ENCODE data around the gene YPEL2.

The YPEL2 gene

DNA sequence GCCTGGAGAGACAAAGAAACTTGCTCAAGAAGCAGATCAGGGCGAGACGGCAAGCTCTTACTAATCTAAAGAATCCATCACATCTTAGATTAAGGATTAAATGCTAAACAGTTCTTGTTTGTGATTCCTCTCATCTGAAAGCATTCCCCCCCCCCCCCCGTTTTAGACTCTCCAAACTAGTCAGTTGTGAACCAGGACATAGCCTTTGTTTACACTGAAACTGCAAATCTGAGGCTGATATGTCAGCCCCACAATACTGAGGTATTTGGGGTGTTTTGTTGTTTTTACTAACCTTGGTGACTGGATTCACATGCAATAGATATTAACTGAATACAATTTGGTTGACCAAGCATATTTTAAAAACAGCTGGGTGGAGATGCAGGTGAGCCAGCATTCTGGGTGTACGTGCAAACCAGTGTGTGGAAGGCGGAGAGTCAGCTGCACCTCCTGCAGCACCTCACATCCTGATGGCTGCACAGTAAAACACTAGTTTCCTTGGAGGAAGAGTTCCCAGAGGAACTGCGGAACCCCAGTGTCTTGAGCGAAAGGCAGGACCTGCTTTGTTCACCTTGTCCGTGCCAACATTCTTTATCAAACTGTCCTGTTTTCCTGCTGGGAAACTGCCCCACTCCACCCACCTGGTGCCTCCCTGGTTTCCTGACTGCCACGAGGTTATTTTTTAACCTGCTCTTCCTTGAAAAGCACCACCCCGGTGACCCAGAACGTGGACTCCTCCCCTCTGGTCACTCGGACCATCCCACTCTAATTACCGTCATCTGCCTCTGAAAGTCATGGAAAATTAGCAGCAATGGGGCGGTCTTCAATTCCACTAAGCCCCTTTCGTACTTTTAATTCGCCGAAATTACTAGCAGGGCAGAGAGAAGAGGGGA is 1.2 kb upstream of the YPEL2 start:
- no peak for DNase-seq (ENCODE audit: low read depth in 2 of 2)

DNA sequence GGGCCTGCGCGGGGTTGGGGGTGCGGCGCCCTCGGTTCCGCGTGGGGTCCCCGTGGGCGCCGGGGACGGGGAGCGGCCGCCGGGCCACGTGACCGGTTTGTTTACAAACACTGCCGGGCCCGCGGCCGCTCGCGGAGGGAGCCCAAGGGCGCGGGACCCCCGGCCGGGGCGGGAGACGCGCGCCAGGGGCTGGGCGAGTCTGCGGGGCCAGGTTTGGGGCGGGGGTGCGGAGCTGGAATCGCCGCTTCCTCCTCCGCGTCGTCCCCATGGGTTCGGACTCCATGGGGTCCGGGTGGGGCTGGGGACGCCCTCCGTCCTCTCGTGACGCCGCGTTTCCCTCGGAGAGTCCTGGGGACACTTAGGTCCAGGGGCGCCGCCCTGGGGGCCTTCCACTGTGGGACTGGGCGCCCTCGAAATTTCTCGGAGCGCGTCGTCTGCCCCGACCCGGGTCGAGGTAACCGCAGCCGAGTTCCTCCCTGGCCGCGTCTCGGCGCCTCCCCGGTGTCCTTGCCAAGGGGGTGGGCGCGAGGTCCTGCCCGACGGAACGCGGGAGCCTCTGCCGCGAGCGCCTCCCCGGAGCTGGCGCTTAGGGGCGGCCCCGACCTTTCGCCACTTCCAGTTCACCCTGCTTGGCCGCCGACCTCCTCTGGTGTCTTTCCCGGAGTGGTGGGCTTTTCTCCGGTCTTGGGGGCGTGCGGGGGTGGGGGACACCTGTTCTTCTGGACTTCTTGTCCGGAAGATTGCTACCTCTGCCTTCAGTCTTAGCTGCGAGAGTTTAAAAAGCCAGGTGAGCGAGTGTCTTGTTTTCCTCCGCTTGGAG is 684 bp downstream of the YPEL2 start:
- no peak for DNase-seq (ENCODE audit: low read depth in 2 of 2)

DNA sequence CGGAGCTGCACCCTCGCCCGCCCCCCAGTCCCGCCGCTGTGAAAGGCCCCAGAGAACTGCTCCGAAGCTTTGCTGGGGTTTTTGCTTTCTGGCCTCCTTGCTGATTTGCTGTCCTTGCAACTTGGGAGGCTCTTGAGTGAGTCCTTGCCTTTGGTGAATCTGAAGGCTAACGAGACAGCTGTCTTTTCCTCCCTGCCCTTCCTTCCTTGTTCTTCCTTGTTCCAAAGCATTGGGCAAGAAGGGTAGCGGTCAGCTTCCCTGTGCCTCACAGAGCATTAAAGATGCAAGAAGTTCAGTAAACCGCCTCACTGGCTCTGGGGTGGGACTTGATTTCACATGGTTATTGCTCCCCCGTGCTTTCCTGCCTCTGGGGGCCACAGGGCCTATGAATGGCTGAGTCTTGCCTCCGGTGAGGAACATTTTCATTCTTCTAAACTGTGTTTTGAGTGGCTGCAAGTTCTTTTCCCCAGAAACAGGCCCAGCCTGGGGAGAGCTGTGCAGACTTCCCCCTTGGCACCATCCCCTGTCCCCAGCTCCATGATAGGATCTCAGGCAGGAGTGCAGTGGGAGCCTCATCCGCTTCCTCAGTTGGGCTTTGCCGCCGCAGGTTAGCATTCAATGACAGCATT is 1.4 kb downstream of the YPEL2 start:
- DNase-seq (ENCODE audit: low read depth in 2 of 2): no peak

DNA sequence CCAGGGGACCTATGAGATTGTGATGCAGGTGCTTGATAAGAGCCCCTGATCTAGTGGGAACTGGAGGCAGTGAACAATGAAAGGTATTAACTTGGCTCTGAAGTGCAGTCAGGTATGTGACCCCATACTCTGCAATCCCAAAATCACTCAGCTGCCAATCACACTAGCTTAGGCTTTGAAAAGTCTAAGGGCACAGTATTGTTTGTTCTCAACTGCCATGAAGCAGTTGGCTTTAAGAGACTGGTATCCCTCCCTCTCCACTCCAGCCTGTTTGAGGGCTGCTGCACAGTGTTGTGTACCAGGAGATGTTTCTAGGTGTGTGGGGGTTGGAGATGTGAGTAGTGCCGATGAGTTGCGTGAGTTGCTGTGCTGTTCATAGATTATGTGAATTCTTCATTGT is 2.4 kb downstream of the YPEL2 start:
- DNase-seq (ENCODE audit: low read depth in 2 of 2): no peak

DNA sequence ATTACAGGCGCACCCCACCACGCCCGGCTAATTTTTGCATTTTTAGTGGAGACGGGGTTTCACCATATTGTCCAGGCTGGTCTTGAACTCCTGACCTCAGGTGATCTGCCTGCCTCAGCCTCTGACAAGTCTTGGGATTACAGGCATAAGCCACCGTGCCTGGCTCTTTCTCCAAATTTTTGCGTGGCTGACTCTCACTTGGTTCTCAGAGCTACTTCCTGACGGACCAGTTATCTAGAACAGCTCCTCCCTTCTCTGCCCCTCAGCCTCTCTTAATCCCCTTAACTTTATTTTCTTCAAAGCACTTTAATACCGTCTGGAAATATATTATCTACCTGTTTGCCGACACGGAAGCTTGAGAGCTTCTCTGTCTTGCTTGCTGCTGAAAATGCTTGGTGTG is 4.2 kb downstream of the YPEL2 start:
- DNase-seq (ENCODE audit: low read depth in 2 of 2): no peak

DNA sequence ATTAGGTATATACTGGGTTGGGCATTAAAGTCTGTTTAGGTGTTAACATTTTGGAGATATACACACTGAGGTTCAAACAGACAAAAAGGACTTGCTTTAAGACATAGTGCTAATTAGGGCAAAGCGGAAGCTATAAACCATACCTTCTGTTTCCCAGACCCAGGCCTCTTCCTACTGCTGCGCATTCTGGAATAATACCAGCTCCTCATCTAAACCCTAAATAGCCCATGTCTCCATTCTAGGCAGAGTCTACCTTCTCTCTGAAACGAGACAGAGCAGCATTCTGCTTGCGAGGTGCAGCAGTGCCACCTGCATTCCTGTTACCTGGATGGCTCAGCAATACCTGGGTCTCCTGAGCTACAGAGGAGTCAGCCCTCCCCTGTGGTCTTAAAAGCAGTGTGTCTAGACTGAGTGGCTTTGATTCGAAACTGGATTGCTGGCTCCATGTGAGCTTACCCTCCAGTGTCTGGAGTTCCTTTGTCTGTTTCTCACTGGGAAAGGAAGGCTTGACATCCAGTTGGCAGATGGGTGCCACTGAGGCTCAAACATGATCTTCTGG is 6.4 kb downstream of the YPEL2 start:
- DNase-seq (ENCODE audit: low read depth in 2 of 2): no peak

DNA sequence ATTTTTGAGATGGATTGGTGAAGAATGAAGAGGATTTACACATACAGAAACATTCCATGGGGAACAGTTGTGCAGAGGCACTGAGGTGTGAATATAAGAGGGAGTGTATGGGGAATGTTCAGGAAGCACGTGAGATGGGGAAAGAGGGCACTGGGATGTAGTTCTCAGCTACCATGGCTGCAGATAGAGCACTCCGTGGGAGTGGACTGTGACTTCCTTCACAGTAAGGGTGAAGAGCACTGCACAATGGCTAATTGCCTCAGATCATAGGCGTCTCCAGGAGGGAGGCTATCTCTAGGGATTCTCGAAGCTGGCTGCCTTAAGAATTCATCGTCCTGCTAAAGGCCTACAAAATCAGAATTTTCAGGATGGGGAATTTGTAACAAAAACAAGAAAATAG is 7.0 kb downstream of the YPEL2 start:
- no peak for DNase-seq (ENCODE audit: low read depth in 2 of 2)

DNA sequence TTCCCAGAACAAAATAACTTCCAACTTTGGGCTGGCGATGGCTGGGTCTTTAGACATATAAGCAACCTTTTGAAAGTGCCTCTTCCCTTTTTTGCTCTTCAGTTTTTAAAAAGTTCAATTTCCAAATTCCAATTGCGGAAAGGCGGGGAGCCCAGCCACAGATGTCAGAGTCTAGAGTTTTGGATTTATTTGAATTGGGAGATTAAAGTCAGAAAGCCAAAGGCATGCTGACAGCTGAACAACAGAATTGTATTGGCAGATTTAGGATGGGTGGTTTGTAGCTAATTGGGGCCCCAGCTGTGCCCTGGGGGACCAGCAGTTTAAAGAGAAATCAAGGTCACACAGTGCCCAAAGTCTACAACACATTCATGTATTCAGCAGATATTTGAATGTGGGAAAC is 10.5 kb downstream of the YPEL2 start:
- no peak for DNase-seq (ENCODE audit: low read depth in 2 of 2)

DNA sequence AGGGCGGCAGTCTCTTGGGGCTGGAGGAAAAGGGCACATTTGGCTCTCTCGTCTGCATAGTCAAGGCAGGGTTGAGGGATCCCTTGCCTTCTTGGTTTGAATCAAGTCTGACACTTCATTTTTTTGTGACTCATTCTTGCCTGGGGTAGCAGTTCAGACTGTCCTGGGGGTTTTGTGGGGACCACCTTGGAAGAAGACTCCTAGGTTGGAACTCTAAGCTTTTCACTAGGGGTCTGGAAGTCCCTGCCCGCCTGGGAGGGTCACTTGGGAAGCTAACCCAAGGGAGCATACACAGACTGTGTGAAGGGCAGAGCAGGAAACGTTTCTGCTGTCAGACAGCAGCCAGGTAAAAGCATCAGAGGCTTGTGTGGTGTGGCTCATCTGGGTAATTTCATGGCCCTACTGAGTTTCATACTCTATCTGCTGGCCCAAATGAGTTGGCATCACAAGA is 11.3 kb downstream of the YPEL2 start:
- no peak for DNase-seq (ENCODE audit: low read depth in 2 of 2)

DNA sequence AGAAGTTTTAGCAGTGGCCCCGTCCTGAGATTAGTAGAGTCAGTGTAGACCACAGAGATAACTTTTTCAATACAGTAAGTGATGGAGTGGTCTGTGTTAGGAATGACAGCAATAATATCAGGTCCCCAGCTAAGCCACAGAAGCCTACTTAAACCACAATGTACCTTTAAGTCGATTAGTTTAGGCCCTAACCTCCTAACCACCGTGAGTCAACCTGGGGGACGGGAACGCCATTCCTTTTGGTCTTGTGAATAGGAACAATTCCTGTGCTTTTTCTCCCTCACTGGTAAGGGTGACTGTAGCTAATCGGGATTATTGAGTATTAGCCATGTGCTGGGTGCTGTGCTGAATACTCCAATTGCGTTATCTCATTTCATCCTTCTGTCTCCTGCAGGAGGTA is 14.0 kb downstream of the YPEL2 start:
- DNase-seq (ENCODE audit: low read depth in 2 of 2): no peak

DNA sequence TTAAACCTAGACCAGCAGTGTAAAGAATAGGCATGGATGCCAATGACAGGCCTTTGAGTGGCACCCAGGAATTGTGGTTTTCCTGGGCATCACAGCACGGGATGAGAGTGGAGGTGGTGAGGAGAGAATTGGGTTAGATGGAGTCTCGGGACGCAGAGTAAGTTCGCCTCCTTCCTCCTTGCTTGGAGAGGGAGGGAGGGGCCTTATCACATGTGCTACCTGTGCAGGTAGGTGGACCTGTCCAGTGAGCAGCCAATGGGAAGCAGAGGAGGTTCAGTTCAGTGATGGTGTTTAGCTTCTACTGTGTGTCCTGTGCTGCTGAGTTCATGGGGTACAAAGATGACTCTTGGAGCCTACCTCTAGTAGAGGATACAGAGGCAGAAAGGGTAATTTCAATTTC is 14.9 kb downstream of the YPEL2 start:
- no peak for DNase-seq (ENCODE audit: low read depth in 2 of 2)

DNA sequence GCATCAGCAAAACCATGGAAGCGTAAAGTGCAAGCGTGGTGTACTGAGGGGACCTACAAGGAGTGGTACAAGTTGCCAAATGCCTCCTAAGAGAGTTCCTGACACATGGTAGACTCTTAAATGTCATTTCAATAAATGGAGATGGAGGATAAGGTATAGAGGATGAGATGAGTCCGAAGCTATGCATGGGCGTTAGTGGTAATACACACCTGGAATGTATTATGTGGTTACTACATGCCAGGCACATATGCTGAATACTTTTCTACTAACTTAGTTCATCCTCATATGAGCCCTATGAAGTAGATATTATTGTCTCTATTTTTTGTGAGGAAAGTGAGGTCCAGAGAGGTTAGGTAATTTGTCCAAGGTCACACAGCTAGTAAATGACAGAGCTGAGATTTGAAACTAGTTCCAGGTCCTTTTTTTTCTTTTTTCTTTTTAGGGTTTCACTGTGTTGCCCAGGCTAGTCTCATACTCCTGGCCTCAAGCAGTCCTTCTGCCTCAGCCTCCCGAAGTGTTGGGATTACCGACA is 15.5 kb downstream of the YPEL2 start:
- DNase-seq (ENCODE audit: low read depth in 2 of 2): no peak

DNA sequence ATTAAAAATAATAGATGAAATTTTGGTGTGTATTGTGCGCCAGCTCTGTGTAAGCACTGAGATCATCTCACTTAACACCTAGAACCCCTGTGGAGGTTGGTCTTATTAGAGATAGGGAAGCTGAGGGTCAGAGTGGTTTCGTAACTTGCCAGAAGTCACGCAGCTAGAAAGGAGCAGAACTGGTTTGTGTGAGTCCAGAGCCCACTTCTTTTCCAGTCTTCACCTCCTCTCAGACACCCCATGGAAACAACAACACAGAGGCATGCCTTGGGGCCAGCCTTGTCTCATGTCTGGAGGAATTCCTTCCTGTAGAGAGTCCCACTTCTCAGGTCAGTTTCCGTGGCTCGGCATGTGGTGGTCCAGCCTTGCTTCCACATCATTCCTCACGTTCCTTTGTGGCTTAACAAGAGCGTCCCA is 16.5 kb downstream of the YPEL2 start:
- DNase-seq (ENCODE audit: low read depth in 2 of 2): no peak

DNA sequence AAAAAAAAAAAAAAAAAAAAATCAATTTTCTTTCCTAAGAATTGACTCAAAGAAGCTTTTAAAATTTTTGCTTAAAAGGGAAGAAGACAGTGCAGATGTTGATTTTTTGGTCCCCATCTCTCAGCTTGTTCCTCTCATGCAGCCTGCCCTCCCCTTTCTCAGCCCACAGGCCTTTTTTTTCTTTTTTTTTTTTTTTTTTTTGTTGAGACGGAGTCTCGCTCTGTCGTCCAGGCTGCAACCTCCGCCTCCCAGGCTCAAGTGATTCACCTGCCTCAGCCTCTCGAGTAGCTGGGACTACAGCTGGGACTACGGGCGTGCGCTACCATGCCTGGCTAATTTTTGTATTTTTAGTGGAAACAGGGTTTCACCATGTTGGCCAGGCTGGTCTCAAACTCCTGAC is 17.7 kb downstream of the YPEL2 start:
- DNase-seq (ENCODE audit: low read depth in 2 of 2): no peak

DNA sequence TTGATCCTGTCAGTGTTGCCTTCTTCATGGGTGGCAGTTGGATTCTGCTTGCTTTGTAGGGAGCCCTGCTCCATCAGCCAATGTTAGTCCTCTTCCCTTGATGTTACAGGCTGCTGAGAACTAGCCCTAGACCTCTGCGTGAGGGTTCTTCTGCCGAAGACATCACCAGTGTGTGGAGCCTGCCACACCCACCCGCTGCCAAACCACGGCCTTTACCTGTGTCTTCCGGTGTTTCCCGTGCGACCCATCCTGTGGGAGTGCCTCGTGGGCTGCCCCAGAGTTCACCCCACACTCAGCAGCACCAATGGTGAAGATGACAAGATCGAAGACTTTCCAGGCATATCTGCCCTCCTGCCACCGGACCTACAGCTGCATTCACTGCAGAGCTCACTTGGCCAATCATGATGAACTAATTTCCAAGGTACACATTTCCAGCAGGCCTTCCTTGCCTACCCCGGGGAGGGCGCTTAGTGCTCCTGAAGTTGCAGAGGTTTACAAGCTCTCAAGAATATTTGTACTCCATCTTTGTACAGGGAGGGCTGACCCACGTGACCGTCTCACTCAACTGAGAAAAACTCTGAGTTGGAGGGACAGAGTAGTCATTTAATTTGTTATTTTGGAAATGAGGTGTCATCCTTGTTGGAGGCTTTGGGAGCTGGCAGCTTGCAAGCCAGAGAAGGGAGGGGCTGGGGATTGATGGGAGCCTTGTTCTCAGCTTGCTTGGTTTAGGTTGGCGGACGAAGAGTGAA is 21.8 kb downstream of the YPEL2 start:
- no peak for DNase-seq (ENCODE audit: low read depth in 2 of 2)

DNA sequence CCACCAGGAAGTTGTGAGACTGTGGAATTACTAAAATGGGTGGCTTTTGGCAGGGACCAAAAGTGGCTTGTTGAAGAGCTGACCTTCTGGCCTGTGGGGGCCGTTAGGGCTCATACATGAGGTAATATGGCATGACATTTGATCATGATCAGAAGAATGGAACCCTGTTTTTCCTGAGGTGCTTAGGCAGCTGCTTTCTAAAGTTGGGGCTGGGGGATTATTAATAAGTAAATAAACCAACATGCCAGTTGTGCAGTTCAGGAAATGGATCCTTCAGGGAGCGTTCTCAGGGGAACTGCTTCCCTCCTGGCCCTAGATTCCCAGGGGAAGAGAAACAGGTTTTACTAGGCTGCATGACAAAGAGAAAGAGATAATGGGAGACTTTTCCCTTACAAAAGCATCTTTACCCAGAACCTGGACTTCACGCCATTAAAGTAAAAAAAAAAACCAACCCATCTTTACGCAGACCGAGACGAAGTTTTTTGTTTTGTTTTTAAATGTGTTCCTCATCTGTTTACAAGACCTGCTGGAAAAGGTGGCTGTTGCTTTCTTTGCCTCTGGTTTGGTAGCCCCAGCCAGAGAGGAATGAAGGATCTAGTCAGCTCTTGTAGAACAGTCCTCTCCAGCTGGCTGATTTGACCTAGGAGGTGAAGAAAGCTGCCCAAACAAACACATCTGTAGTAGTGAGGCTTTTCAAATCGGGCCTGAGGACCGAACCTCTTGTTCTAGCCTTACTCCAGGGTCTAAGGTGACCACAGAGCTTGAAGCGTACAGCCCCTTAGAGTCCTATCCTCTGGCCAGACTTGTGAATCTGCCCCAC is 22.7 kb downstream of the YPEL2 start:
- no peak for DNase-seq (ENCODE audit: low read depth in 2 of 2)

DNA sequence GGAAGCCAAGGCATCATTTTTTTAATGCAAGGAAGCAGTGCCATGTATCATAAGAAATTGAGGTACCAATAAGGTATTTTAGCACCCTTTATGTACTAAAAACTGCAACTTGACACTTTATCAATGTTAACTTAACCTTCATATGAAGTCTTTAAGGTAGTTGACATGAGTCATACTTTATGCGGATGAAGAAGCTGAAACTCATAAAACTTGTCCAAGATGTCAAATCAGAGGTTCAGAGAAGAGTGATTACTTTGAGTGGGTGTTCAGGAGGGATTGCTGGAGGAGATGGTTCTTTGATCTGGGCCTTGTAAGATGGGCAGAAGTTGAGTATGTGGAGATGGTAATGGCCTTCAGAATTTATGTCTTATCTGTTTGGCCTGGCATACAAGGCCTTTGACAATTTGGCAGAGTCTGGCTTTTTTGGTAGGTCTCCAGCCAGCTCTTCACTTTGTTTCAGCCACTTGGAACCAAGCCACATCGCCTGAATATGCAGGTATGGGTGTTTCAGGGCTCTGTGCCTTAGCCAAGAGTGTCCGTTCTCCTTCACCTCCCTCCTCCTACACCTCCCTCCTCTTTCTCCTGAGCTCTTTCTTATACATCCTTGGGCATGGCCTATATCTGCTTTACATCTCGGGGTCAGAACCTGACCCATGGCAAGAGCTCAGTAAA is 23.7 kb downstream of the YPEL2 start:
- DNase-seq (ENCODE audit: low read depth in 2 of 2): no peak

DNA sequence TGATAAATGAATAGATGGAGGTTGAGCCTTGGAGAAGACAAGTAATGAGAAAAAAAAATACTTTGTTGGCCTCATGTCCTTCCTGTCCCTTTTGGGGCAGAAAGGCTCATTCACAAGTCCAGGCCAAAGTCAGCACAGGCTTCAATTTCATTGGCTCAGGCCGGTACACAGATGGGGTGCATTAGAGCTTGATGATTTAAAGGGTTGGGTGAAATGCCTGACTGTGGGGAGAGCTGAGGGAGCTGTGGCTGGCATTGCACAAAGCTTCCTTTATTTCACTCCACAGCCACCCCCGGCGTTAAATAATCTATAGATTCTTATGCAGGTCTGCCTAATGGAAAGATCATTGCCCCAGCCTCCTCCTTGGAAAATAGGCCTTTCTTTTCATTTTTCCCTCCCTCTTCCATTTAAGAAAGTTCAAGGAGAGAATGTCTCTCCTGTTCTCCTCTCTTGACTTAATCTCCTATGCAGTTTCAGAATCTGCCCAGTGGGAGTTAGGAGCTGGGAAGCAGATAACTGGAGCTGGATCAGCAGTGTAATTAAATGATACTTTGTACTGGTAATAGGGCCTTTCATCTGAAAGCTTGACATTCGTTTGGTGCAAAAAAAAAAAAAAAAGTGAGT is 24.4 kb downstream of the YPEL2 start:
- no peak for DNase-seq (ENCODE audit: low read depth in 2 of 2)

DNA sequence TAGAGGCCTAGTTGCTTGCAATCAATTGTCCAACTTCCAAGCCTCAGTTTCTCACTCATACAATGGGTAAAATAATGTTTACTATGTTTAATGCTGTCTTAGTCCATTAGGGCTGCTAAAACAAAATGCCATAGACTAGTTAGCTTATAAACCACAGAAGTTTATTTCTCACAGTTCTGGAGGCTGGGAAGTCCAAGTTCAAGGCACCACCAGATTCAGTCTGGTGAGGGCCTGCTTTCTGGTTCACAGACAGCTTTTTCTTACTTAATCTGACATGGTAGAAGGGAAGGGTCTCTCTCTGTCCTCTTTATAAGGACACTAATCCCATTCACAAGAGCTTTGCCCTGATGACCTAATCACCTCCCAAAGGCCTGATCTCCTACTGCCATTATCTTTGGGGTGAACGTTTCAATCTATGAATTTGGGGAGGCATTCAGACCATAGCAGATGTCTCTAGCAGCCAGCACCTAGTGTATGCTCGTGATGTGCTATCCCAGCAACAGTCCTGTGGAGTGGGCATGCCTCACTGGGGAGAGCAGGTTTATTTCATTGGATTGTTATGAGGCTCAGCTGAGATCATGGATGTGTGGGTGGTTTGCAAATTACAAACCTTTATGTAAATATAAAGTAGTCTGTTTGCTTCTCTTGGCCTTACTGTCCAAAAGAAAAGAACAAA is 25.2 kb downstream of the YPEL2 start:
- DNase-seq (ENCODE audit: low read depth in 2 of 2): no peak
